Fibroblast of mammary gland (primary cell): ENCODE measurements around the gene PJA1.

Experiments used
- DNase-seq: peaks from one replicate; pipeline ENCODE4 v3.0.0-alpha.2; 2010; ENCODE audit warnings: low read depth
- H3K4me3 ChIP-seq: 2 replicates; pipeline ENCODE4 v1.5.1; 2011; ENCODE audit warnings: low read depth, mild to moderate bottlenecking, low read length, moderate library complexity; ENCODE audit not compliant: control insufficient read depth
- TF ChIP-seq, protein P1 (sequence below): conservative IDR thresholded peaks from 2 replicates; pipeline ENCODE4 v1.5.1; 2011; ENCODE audit warnings: low read depth, low read length, inconsistent platforms; ENCODE audit not compliant: control insufficient read depth, insufficient read depth

PJA1 gene

DNA sequence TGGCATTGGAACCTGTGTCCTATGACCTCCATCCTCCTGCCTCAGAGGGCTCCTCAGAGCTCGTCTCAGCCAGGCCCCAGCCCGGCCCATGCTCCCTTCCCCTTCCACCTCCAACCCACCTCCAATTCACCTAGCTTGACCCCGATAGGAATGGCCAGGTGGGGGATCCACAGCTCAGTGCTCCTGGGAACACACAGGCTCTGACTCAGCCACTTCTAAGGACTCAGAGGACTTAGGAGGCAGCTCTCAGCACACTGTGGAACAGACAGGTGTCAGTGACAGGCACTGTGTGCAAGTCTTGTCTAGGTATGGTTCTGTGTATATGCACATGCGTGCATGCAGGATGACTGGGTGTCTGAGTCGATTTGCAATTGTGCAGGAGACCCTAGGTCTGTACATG is 44.8 kb downstream of the PJA1 start:
- no peak overlapping the region for H3K4me3 ChIP-seq
- DNase-seq = no peak
- TF ChIP-seq, protein P1, sequence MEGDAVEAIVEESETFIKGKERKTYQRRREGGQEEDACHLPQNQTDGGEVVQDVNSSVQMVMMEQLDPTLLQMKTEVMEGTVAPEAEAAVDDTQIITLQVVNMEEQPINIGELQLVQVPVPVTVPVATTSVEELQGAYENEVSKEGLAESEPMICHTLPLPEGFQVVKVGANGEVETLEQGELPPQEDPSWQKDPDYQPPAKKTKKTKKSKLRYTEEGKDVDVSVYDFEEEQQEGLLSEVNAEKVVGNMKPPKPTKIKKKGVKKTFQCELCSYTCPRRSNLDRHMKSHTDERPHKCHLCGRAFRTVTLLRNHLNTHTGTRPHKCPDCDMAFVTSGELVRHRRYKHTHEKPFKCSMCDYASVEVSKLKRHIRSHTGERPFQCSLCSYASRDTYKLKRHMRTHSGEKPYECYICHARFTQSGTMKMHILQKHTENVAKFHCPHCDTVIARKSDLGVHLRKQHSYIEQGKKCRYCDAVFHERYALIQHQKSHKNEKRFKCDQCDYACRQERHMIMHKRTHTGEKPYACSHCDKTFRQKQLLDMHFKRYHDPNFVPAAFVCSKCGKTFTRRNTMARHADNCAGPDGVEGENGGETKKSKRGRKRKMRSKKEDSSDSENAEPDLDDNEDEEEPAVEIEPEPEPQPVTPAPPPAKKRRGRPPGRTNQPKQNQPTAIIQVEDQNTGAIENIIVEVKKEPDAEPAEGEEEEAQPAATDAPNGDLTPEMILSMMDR = no peak

DNA sequence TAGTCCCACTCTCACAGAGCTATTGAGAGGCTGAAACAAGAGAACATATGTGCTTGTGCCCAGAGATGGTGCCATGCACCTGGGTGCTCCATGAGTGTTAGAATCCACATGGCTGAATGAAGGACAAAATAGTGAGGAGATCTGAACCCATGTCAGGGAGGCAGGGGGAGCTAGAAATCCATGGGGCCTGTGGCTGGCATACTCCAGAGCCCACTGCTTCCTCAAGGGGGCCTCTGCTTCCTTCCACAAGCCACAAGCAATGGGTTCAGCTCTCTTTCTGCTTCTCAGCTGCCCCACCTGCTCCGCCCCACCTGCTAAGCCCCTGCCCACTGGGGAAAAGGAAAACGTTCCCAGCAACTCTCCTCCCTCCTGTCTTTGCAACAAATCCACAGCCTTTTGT is 46.1 kb downstream of the PJA1 start:
- no peak overlapping the region for H3K4me3 ChIP-seq
- no peak for DNase-seq
- TF ChIP-seq, protein P1 = no peak

DNA sequence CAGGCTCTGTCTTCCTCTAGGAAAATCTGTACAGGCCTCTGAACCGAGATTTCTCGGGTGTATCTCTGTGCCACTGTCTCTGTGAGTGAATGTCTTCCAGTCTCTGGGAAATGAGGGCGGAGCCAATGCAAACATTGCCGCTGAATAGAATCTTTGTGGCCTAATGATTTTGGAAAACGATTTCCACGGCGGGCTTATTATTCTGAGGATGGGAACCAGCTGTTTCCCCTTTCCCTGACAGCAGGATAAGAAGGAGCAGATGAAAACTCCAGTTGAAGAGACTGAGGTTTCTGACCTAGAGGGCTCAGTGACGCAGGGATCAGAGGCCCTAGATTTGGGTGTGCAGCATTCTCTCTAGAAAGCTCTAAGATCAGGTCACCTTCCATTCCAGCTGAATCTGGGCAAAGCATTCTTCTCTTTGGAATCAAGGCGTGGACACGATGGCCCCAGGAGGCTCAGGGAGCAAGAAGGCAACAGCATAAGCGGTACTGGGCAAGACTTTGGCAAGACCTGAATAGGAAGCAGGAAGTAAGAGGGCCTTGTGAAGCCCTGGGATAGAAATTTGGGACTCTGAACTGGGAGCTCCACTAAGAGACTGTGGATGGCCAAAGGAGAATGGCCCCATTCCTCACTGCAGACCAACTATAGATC is 47.3 kb downstream of the PJA1 start:
- TF ChIP-seq, protein P1 = no peak
- no peak for DNase-seq
- no peak overlapping the region for H3K4me3 ChIP-seq

DNA sequence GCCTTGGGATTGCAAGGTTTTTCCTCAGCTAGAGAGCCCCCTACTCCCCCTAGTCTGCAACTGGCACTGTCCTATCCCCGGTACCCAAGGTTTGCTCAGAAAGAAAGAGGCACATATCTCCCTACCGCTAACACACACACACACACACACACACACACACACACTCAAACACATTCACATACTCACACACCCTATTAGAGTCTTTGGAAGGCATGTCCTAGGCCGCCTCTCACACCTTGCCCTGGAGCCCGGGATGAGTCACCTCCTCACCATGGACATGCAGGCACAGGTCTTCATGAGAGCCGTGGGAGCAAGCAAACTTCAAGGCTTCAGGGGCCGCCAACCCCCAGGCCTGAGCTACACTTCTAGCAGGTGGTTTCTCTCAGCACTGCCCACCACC is 49.2 kb downstream of the PJA1 start:
- H3K4me3 ChIP-seq = no peak overlapping the region
- DNase-seq = no peak
- TF ChIP-seq, protein P1 = no peak

DNA sequence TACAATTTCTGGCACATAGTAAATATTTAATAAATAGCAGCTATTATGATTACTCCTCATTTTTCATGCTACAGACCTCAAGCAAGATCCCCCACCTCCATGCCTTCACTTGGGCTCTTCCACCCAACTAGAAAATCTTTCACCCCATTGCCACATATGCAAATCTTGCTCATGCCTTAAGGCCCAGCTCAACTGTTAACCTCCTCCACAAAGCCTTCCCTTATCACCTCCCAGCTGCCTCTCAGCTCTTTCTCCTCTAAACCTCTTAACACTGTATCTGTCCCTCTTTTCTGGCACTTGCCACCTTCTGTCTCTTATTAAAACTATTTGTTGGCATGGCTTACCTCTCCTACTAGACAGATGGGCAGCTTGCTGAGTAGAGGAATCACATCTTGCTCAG is 51.5 kb downstream of the PJA1 start:
- TF ChIP-seq, protein P1 = no peak
- H3K4me3 ChIP-seq = no peak overlapping the region
- no peak for DNase-seq
